ENCODE results near the gene EXOG.

Gene EXOG

GRCh38 chr3:38493031-38493430 is 3.1 kb upstream of the EXOG start:
- TF ChIP-seq MYC (IDR thresholded peaks at IDR 0.05; ENCODE audit: low read depth, low read length) (no peak), MAX (IDR thresholded peaks at IDR 0.05; ENCODE audit: low read depth, low read length) (no peak), CTCF (IDR thresholded peaks at IDR 0.05; ENCODE audit: low read depth, low read length) (no peak), POLR2A (IDR thresholded peaks at IDR 0.05; ENCODE audit: extremely low read depth, insufficient read length) (no peak)
- no peak for DNase-seq (ENCODE audit: low read depth)
- H3K4me3 ChIP-seq (ENCODE audit: low read depth, low read length) = no peak overlapping the region

- H3K4me3 ChIP-seq (ENCODE audit: low read depth, low read length) = peak overlapping the region; percentile 79
- DNase-seq (ENCODE audit: low read depth) = peak; percentile 16
- no peak for TF ChIP-seq POLR2A (IDR thresholded peaks at IDR 0.05; ENCODE audit: extremely low read depth, insufficient read length)
- no peak for TF ChIP-seq MAX (IDR thresholded peaks at IDR 0.05; ENCODE audit: low read depth, low read length)
- no peak for TF ChIP-seq CTCF (IDR thresholded peaks at IDR 0.05; ENCODE audit: low read depth, low read length)
- no peak for TF ChIP-seq MYC (IDR thresholded peaks at IDR 0.05; ENCODE audit: low read depth, low read length)
These were observed 891 bp downstream of the EXOG start for GRCh38 chr3:38497031-38497430.

GRCh38 chr3:38500688-38501417 is 4.7 kb downstream of the EXOG start:
- DNase-seq (ENCODE audit: low read depth) = no peak
- TF ChIP-seq CTCF (IDR thresholded peaks at IDR 0.05; ENCODE audit: low read depth, low read length) (no peak), MAX (IDR thresholded peaks at IDR 0.05; ENCODE audit: low read depth, low read length) (no peak), POLR2A (IDR thresholded peaks at IDR 0.05; ENCODE audit: extremely low read depth, insufficient read length) (no peak), MYC (IDR thresholded peaks at IDR 0.05; ENCODE audit: low read depth, low read length) (no peak)
- no peak overlapping the region for H3K4me3 ChIP-seq (ENCODE audit: low read depth, low read length)

- DNase-seq (ENCODE audit: low read depth) = peak; percentile 28
- no peak overlapping the region for H3K4me3 ChIP-seq (ENCODE audit: low read depth, low read length)
- no peak for TF ChIP-seq MAX (IDR thresholded peaks at IDR 0.05; ENCODE audit: low read depth, low read length)
- no peak for TF ChIP-seq MYC (IDR thresholded peaks at IDR 0.05; ENCODE audit: low read depth, low read length)
- TF ChIP-seq CTCF (IDR thresholded peaks at IDR 0.05; ENCODE audit: low read depth, low read length) = no peak
- no peak for TF ChIP-seq POLR2A (IDR thresholded peaks at IDR 0.05; ENCODE audit: extremely low read depth, insufficient read length)
These were observed 11.0 kb downstream of the EXOG start for GRCh38 chr3:38507120-38507519.

- TF ChIP-seq POLR2A (IDR thresholded peaks at IDR 0.05; ENCODE audit: extremely low read depth, insufficient read length) = no peak
- TF ChIP-seq MAX (IDR thresholded peaks at IDR 0.05; ENCODE audit: low read depth, low read length) = no peak
- TF ChIP-seq CTCF (IDR thresholded peaks at IDR 0.05; ENCODE audit: low read depth, low read length) = no peak
- no peak for TF ChIP-seq MYC (IDR thresholded peaks at IDR 0.05; ENCODE audit: low read depth, low read length)
- no peak overlapping the region for H3K4me3 ChIP-seq (ENCODE audit: low read depth, low read length)
- DNase-seq (ENCODE audit: low read depth) = no peak
These were observed 13.6 kb downstream of the EXOG start for GRCh38 chr3:38509732-38510131.
